Measurements from ENCODE around the gene DCAF4.
A peak's percentile ranks its signal among the peaks of the same experiment; 100 is the strongest.

The DCAF4 gene

GRCh38 chr14:72926292-72927028 is at the start of gene DCAF4:
TSS of gene DCAF4 (plus strand) at chr14:72926464. CDS start at chr14:72937979, 11,515 bp downstream.
- peak; percentile 92 for DNase-seq (ENCODE audit: extremely low read depth, low read depth)
- no peak for TF ChIP-seq CTCF (IDR thresholded peaks at IDR 0.05; ENCODE audit: low read depth, low read length)

GRCh38 chr14:72876710-72877063 is 49.6 kb upstream of the DCAF4 start:
- TF ChIP-seq CTCF (IDR thresholded peaks at IDR 0.05; ENCODE audit: low read depth, low read length): no peak
- DNase-seq (ENCODE audit: extremely low read depth, low read depth): no peak

DNA sequence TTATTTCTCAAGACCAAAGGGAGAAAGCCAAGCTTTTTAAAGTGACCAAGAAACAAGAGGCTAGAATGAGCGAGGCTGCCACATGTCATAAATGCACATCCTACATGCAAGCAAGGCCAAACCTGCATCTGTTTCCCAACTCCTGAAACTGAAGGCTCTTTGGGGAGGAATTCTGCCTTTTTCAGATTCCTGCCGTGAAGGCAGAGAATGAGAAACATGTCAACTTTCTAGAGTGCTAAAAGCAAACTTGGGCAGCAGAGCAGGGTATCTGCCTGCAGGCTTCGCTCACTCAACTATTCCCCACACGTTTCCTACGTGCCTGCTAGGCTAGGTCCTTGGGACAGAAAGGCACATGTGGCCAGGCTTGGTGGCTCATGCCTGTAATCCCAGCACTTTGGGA is 47.5 kb upstream of the DCAF4 start:
- DNase-seq (ENCODE audit: extremely low read depth, low read depth): no peak
- TF ChIP-seq CTCF (IDR thresholded peaks at IDR 0.05; ENCODE audit: low read depth, low read length): no peak

GRCh38 chr14:72879431-72879830 is 46.8 kb upstream of the DCAF4 start:
- TF ChIP-seq CTCF (IDR thresholded peaks at IDR 0.05; ENCODE audit: low read depth, low read length): no peak
- no peak for DNase-seq (ENCODE audit: extremely low read depth, low read depth)

DNA sequence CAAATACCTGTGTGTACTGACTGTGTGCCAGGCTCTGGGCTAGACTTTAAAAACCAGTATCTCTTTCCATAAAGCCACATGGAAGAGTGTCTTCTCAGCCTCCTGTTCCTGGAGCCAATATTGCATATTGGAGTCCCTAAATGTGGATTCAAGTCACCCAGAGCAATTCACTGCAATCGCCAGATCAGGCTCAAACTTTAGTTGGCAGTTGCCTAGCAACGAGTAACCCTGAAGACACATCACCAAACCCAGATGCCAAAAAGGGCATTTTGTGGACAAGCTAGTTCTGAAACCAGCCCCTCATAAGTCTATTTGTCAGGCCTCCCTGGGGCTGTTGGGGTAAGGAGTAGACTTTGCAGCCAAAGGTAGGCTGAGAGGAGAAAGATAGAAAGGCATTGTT is 46.1 kb upstream of the DCAF4 start:
- TF ChIP-seq CTCF (IDR thresholded peaks at IDR 0.05; ENCODE audit: low read depth, low read length): no peak
- no peak for DNase-seq (ENCODE audit: extremely low read depth, low read depth)

GRCh38 chr14:72880820-72881219 is 45.4 kb upstream of the DCAF4 start:
- no peak for TF ChIP-seq CTCF (IDR thresholded peaks at IDR 0.05; ENCODE audit: low read depth, low read length)
- no peak for DNase-seq (ENCODE audit: extremely low read depth, low read depth)

GRCh38 chr14:72881543-72881942 is 44.7 kb upstream of the DCAF4 start:
- no peak for TF ChIP-seq CTCF (IDR thresholded peaks at IDR 0.05; ENCODE audit: low read depth, low read length)
- DNase-seq (ENCODE audit: extremely low read depth, low read depth): no peak
